RPMI8226 (cell line): ENCODE results near the gene VGLL4.

Experiments used
- DNase-seq: peaks from one replicate; pipeline ENCODE4 v3.0.0-alpha.2; 2015

VGLL4 gene

GRCh38 chr3:11651900-11652299, 8.2 kb upstream of the VGLL4 start:
- no peak for DNase-seq

GRCh38 chr3:11651477-11651876, 7.8 kb upstream of the VGLL4 start:
- no peak for DNase-seq

- no peak for DNase-seq
Measured at GRCh38 chr3:11650391-11650790, 6.7 kb upstream of the VGLL4 start.

GRCh38 chr3:11648735-11649134, 5.0 kb upstream of the VGLL4 start:
- DNase-seq, result no peak

GRCh38 chr3:11643201-11643603, 513 bp downstream of the VGLL4 start:
- DNase-seq, result peak; percentile 45

- peak; percentile 70 for DNase-seq
Measured at GRCh38 chr3:11642431-11643191, 1.1 kb downstream of the VGLL4 start.

DNA sequence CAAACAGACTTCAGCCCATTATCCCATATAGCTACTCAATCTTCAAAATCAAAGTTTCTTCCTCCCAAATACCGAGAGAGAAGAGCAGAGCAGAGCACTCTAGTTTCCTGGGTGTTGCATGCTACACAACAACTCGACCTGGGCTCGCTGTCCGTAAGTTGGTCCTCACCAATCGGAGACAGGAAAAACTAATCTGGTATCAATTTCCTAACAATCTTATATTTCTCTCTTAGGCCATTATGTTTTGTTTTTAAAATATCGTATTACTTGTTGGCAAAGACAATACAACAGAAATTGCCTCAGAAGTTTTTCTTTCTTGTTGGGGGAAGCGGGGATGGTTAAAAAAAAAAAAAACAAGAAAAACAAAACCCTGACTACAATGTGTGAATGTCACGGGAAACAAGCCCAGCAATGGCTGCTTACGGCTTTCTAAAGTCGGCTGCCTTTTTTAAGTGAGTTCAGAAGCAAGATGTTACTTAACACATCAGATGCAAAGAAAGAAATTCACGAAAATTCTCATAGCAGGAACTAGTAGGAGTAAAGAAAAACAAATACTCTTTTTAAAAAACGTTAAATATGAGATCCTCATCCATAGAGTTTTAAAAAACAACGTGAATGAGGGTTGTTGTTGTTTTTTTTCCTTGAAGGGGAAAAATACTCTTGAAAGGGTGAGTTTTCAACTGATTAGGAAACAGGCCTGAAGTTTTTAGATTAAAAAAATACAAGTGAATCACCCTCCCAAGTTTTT, 1.9 kb downstream of the VGLL4 start:
- peak; percentile 46 for DNase-seq

DNA sequence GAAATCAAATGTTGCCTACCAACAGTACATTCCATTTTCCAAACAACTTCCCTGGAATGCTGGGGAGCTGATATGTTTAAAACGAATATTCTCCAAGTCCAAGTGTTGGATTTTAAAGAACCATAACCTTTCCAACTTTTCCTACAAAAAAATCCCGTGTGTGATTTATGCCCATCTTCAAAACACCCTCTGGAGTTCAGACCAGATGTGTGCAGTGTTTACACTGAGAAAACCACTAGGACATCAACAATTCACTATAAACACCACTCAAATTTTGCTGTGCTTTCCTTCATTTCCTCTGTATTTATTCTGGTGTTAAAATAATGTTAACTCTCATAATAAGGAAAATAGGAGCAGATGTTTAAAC, 2.4 kb downstream of the VGLL4 start:
- no peak for DNase-seq

GRCh38 chr3:11640009-11640673, 3.6 kb downstream of the VGLL4 start:
- no peak for DNase-seq

GRCh38 chr3:11638495-11639358, 5.0 kb downstream of the VGLL4 start:
- DNase-seq, result no peak

- DNase-seq, result no peak
Measured at GRCh38 chr3:11637901-11638458, 5.7 kb downstream of the VGLL4 start.

GRCh38 chr3:11636394-11636770, 7.3 kb downstream of the VGLL4 start:
- DNase-seq, result no peak

- DNase-seq, result no peak
Measured at GRCh38 chr3:11635680-11636393, 7.9 kb downstream of the VGLL4 start.

- no peak for DNase-seq
Measured at GRCh38 chr3:11634974-11635612, 8.6 kb downstream of the VGLL4 start.

DNA sequence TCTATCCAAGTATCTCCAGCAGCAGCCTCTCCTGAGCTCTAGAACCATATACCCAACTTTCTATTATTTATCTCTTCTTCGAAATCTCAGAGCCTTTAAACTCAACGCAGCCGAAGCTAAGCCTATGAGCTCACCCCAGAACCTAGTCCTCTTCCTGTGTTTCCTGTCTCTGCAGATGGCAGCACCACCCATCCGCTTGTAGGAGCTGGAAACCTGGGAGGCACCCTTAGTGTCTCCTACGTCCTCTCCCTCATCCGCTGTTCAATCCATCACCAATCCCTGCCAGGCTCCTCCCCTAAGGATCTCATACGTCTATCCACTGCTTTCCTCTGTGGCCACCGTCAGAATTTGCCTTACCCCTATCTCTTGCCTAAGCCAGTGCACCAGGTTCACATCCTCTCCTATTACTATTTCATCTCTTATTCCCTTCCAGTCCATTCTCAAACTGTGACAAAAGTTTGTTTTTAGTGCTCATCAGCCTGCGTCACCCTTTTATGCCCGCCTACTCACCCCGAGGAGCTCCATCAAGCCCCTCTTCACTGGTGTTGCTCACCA, 9.6 kb downstream of the VGLL4 start:
- no peak for DNase-seq

DNA sequence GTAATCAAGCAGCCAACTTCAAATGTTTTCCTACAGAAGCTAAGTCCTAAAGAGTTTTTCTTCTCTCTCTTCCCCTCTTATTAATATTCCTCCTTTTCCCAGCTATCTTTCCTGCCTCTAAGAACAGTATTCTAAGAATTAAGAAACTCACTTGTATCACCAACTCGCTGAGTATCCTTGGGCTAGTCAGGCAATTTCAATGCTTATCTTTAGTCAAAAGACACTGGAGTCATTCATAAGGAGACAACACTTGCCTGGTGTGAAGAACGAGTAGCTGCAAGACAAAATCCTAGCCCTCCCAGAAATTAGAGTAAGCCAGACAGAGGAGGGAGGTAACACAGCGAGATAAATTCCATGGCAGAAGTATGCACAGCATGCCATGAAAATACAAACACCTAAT, 10.7 kb downstream of the VGLL4 start:
- DNase-seq, result no peak

- no peak for DNase-seq
Measured at GRCh38 chr3:11632564-11632963, 11.2 kb downstream of the VGLL4 start.

GRCh38 chr3:11631820-11632219, 11.9 kb downstream of the VGLL4 start:
- no peak for DNase-seq

DNA sequence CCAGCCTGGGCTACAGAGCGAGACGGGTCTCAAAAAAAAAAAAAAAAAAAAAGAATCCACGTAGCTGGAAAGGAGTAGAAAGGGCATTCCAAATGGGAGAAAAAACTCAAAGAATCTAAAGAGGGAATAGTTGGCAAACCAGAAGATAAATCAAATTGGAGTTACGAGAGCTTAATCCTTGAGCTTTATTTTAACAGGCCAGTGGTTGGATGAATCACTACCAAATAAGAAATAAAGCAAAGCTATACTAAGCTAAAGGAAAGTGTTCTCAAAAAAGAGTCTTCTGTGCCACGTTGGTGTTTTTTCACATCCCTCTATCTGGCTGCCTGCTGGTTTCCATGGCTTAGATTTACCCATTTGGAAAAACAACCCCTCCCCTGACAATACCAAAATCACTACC, 14.0 kb downstream of the VGLL4 start:
- DNase-seq, result no peak

- DNase-seq, result no peak
Measured at GRCh38 chr3:11627612-11628011, 16.1 kb downstream of the VGLL4 start.

- no peak for DNase-seq
Measured at GRCh38 chr3:11626084-11626463, 17.6 kb downstream of the VGLL4 start.
